OCI-LY3 (cell line): ENCODE results near the gene FCHSD2.

Experiments used
- EZH2phosphoT487 ChIP-seq: fragments of 200-600 bp; shearing (Covaris generic); IDR thresholded peaks from 2 replicates; pipeline ENCODE4 v1.6.1; 2018; ENCODE audit warnings: antibody characterized with exemption, mixed run types, low read depth
- TF ChIP-seq, protein P1 (sequence below): fragments of 200-600, 300-600 bp; sonication (generic); IDR thresholded peaks from 2 replicates; pipeline ENCODE4 v1.5.1; 2014; ENCODE audit warnings: antibody characterized with exemption, low read length, low read depth

DNA sequence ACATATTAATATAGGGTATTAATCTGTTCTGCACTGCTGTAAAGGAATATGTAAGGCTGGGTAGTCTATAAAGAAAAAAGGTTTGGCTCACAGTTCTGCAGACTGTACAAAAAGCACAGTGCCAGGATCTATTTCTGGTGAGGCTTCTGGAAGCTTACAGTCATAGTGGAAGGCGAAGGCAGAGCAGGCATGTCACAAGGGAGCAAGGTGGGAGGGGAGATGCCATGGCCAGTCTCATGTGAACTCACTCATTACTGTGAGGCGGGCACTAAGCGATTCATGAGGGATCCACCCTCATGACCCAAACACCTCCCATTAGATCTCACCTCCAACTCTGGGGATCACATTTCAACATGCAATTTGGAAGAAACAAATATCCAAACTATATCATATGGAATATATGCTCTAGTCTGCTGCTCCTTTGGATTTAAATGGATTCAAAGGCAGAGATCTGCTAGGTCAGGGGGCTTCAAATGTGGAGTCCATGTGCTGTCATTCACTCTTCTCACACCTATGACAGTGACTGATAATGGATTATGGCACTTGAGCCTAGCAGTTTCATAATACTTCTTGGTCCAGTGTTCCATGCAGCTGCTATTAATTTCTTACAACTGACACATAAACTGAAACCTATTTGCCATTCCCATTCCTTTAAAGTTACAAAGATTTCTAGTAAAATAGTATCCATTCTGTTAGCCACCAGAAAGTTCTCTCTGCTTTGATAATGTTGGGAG lies 182.0 kb downstream of the FCHSD2 start:
- TF ChIP-seq, protein P1, sequence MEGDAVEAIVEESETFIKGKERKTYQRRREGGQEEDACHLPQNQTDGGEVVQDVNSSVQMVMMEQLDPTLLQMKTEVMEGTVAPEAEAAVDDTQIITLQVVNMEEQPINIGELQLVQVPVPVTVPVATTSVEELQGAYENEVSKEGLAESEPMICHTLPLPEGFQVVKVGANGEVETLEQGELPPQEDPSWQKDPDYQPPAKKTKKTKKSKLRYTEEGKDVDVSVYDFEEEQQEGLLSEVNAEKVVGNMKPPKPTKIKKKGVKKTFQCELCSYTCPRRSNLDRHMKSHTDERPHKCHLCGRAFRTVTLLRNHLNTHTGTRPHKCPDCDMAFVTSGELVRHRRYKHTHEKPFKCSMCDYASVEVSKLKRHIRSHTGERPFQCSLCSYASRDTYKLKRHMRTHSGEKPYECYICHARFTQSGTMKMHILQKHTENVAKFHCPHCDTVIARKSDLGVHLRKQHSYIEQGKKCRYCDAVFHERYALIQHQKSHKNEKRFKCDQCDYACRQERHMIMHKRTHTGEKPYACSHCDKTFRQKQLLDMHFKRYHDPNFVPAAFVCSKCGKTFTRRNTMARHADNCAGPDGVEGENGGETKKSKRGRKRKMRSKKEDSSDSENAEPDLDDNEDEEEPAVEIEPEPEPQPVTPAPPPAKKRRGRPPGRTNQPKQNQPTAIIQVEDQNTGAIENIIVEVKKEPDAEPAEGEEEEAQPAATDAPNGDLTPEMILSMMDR: no peak
- TF ChIP-seq EZH2phosphoT487: no peak
